HL-60 (cell line): Measurements from ENCODE around the gene SPATA31D4.

Experiments
- DNase-seq, 2 experiments: peaks; one replicate each; pipeline ENCODE4 v3.0.0-alpha.2; 2010 to 2020; ENCODE audit warnings: low read depth in 1 of 2, low spot score in 1 of 2
- H3K27ac ChIP-seq: fragments of 250-450 bp; sonication (Bioruptor Pico); replicated peaks from 2 replicates; pipeline ENCODE4 v1.5.1; 2020; ENCODE audit warnings: mild to moderate bottlenecking, moderate library complexity
- H3K27me3 ChIP-seq: fragments of 250-450 bp; sonication (Bioruptor Pico); 2 replicates; pipeline ENCODE4 v1.5.1; 2021; ENCODE audit warnings: mild to moderate bottlenecking, moderate library complexity; ENCODE audit not compliant: insufficient read depth, poor library complexity, severe bottlenecking
- H3K4me3 ChIP-seq: replicated peaks from 2 replicates; pipeline ENCODE4 v1.5.1; 2011; ENCODE audit warnings: mild to moderate bottlenecking, control low read depth, low read length; ENCODE audit not compliant: insufficient read depth
- CTCF ChIP-seq: IDR thresholded peaks from one replicate; pipeline ENCODE4 v1.5.1; 2011; ENCODE audit warnings: low read length, control low read depth, inconsistent platforms; ENCODE audit not compliant: insufficient read depth
- GABPA ChIP-seq: IDR thresholded peaks from 2 replicates; pipeline ENCODE4 v1.6.1; 2012; ENCODE audit warnings: low read depth
- POLR2AphosphoS5 ChIP-seq: IDR thresholded peaks from 2 replicates; pipeline ENCODE4 v1.6.1; 2012; ENCODE audit warnings: low read depth
- REST ChIP-seq: IDR thresholded peaks from 2 replicates; pipeline ENCODE4 v1.6.1; 2012; ENCODE audit warnings: low read depth; ENCODE audit not compliant: insufficient replicate concordance
- SPI1 ChIP-seq: IDR thresholded peaks from 2 replicates; pipeline ENCODE4 v1.6.1; 2012; ENCODE audit warnings: low read depth, mild to moderate bottlenecking, borderline replicate concordance

Gene SPATA31D4

DNA sequence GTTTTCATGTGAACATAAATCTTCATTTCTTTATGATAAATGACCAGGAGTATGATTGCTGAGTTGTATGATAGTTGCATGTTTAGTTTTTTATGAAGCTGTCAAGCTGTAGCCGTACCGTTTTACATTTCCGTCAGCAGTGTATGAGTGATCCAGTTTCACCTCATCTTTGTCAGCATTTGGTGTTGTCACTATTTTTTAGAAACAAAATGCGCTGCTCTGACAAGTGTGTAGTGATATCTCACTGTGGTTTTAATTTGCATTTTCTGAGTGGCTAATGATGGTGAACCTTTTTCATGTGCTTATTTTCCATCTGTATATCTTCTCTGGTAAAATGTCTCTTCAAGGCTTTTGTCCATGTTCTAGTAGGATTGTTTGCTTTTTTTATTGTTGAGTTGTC lies 53.7 kb downstream of the SPATA31D4 start:
- no peak overlapping the region for H3K4me3 ChIP-seq
- no peak for TF ChIP-seq POLR2AphosphoS5
- TF ChIP-seq REST, result no peak
- TF ChIP-seq CTCF, result no peak
- no peak for TF ChIP-seq SPI1
- TF ChIP-seq GABPA, result no peak
- no peak for DNase-seq

More for the DNA sequence above, 53.7 kb downstream of the SPATA31D4 start:
- H3K27me3 ChIP-seq, result no peaks in the 10 kb centered on the region
- no peak overlapping the region for H3K27ac ChIP-seq
